K562 (cell line): Measurements from ENCODE around the gene RBP3. TPM values are rescaled to one million over a fixed set of nuclear protein-coding genes. Genes with fewer than 3 reads are reported as not detected.

Source experiments
- CBFA2T2 ChIP-seq: fragments of 450-650 bp; conservative IDR thresholded peaks from 2 replicates; pipeline ENCODE4 v1.6.1; 2017; ENCODE audit warnings: mild to moderate bottlenecking
- CBX3 ChIP-seq, 2 experiments: IDR thresholded peaks; 1 replicate in 1 of 2; 2 replicates in 1 of 2; pipeline ENCODE4 v1.6.1; 2012; ENCODE audit warnings: inconsistent platforms in 2 of 2, low read length in 2 of 2, borderline replicate concordance in 1 of 2, control low read depth in 1 of 2
- DMBX1 ChIP-seq: fragments of 250-450 bp; sonication (Bioruptor Pico); IDR thresholded peaks from 2 replicates; pipeline ENCODE4 v1.8.0; 2022; ENCODE audit warnings: inconsistent platforms, mild to moderate bottlenecking, moderate library complexity, borderline replicate concordance
- DNMT1 ChIP-seq: fragments of 450-650 bp; IDR thresholded peaks from 2 replicates; pipeline ENCODE4 v1.6.1; 2016; ENCODE audit warnings: antibody characterized with exemption, mild to moderate bottlenecking
- E2F4 ChIP-seq: sonication (generic); formaldehyde crosslinking; IDR thresholded peaks from 2 replicates; pipeline ENCODE4 v1.8.0; 2022; ENCODE audit warnings: mild to moderate bottlenecking, low read depth, missing genetic modification reagents
- ETV5 ChIP-seq: sonication (generic); formaldehyde crosslinking; IDR thresholded peaks from 2 replicates; pipeline ENCODE4 v1.4.0; 2020; ENCODE audit warnings: low read depth, mild to moderate bottlenecking, missing genetic modification reagents
- FOS ChIP-seq: IDR thresholded peaks from 3 replicates; pipeline ENCODE4 v1.6.1; 2011; ENCODE audit not compliant: insufficient read length; ENCODE audit errors: extremely low read depth
- HMGN3 ChIP-seq: IDR thresholded peaks from 2 replicates; pipeline ENCODE4 v1.6.1; 2011; ENCODE audit warnings: borderline replicate concordance, low read depth, mild to moderate bottlenecking, mixed read lengths, low read length; ENCODE audit not compliant: insufficient read length; ENCODE audit errors: extremely low read depth
- L3MBTL2 ChIP-seq: fragments of 450-650 bp; IDR thresholded peaks from 2 replicates; pipeline ENCODE4 v1.6.1; 2016; ENCODE audit warnings: mild to moderate bottlenecking, moderate library complexity
- MXI1 ChIP-seq: IDR thresholded peaks from 2 replicates; pipeline ENCODE4 v1.6.1; 2011; ENCODE audit warnings: low read depth, mild to moderate bottlenecking, improper control_type of control experiment, low read length
- MYC ChIP-seq, 2 experiments: fragments of 250-450 bp in 1 of 2; sonication (Bioruptor Pico) in 1 of 2; IDR thresholded peaks; 2 replicates each; pipeline versions ENCODE4 v1.5.1 to v1.6.1; 2012 to 2021; ENCODE audit warnings: low read depth in 2 of 2, borderline replicate concordance in 1 of 2, improper control_type of control experiment in 1 of 2, low read length in 1 of 2, mild to moderate bottlenecking in 1 of 2, moderate library complexity in 1 of 2
- NCOR1 ChIP-seq: fragments of 450-650 bp; IDR thresholded peaks from 2 replicates; pipeline ENCODE4 v1.6.1; 2016; ENCODE audit warnings: mild to moderate bottlenecking, moderate library complexity
- NFIC ChIP-seq: fragments of 450-650 bp; IDR thresholded peaks from 2 replicates; pipeline ENCODE4 v1.6.1; 2017; ENCODE audit warnings: mild to moderate bottlenecking, inconsistent platforms
- PHB ChIP-seq: fragments of 250-450 bp; sonication (Bioruptor Pico); IDR thresholded peaks from 2 replicates; pipeline ENCODE4 v1.5.0; 2021
- RB1 ChIP-seq: fragments of 450-650 bp; IDR thresholded peaks from 2 replicates; pipeline ENCODE4 v1.6.1; 2017; ENCODE audit warnings: low read depth, mild to moderate bottlenecking
- SMC3 ChIP-seq: conservative IDR thresholded peaks from 2 replicates; pipeline ENCODE4 v1.6.1; 2011; ENCODE audit warnings: low read depth, low read length, improper control_type of control experiment; ENCODE audit not compliant: insufficient read depth
- TAF15 ChIP-seq: fragments of 200-400 bp; formaldehyde crosslinking; IDR thresholded peaks from 2 replicates; pipeline ENCODE4 v1.6.1; 2017; ENCODE audit warnings: mild to moderate bottlenecking, low read depth, low read length, moderate library complexity
- U2AF2 ChIP-seq: fragments of 200-400 bp; formaldehyde crosslinking; optimal IDR thresholded peaks from 2 replicates; pipeline ENCODE3; 2017; ENCODE audit warnings: low read depth, mild to moderate bottlenecking, low read length
- UBTF ChIP-seq, 2 experiments: IDR thresholded peaks; 2 replicates each; pipeline ENCODE4 v1.6.1; 2012; ENCODE audit warnings: improper control_type of control experiment in 2 of 2, low read depth in 2 of 2, low read length in 2 of 2, borderline replicate concordance in 1 of 2
- ZBTB17 ChIP-seq: fragments of 450-650 bp; formaldehyde crosslinking; IDR thresholded peaks from 2 replicates; pipeline ENCODE4 v1.4.0; 2020; ENCODE audit warnings: mild to moderate bottlenecking
- ZNF12 ChIP-seq: sonication (generic); formaldehyde crosslinking; IDR thresholded peaks from 2 replicates; pipeline ENCODE4 v1.4.0; 2020; ENCODE audit warnings: mild to moderate bottlenecking, missing genetic modification reagents
- ZNF274 ChIP-seq: IDR thresholded peaks from 2 replicates; pipeline ENCODE4 v1.6.1; 2011; ENCODE audit warnings: low read depth, mild to moderate bottlenecking, low read length, moderate library complexity, borderline replicate concordance
- polyA plus RNA-seq, 8 experiments: library from polyadenylated mRNA; depleted of rRNA in 4 of 8; stranded (reverse) in 5 of 8; unstranded in 3 of 8; fragments of >200 nt; fragmentation: Nextera tagmentation in 2 of 8; fragmentation: Illumina TruSeq in 1 of 8; extraction: Ambion mirVana in 2 of 8; extraction: Trizol in 1 of 8; gene quantifications; 2 replicates each; pipeline versions ENCODE4 v1.2.1 to v1.2.3, GENCODE V29; 2011 to 2014; ENCODE audit warnings: inconsistent platforms in 1 of 8, missing spikeins in 1 of 8
- total RNA-seq, 7 experiments: library from RNA; depleted of rRNA in 6 of 7; stranded (reverse); fragments of >200 nt in 6 of 7; fragmentation: Illumina TruSeq in 2 of 7; extraction: Trizol in 2 of 7; gene quantifications; 2 replicates each; pipeline versions ENCODE4 v1.2.1 to v1.2.3, GENCODE V29; 2011 to 2021; ENCODE audit warnings: low replicate concordance in 1 of 7
- TF ChIP-seq, protein P1 (sequence below): conservative IDR thresholded peaks from 2 replicates; pipeline ENCODE4 v1.6.1; 2011; ENCODE audit warnings: low read depth, mild to moderate bottlenecking, low read length; ENCODE audit not compliant: control insufficient read depth

The RBP3 gene
- total and polyA plus RNA-seq, 9 of the 15 experiments (the other 6 are each of a cell fraction or from before 2014, with no cell fraction given): not detected

DNA sequence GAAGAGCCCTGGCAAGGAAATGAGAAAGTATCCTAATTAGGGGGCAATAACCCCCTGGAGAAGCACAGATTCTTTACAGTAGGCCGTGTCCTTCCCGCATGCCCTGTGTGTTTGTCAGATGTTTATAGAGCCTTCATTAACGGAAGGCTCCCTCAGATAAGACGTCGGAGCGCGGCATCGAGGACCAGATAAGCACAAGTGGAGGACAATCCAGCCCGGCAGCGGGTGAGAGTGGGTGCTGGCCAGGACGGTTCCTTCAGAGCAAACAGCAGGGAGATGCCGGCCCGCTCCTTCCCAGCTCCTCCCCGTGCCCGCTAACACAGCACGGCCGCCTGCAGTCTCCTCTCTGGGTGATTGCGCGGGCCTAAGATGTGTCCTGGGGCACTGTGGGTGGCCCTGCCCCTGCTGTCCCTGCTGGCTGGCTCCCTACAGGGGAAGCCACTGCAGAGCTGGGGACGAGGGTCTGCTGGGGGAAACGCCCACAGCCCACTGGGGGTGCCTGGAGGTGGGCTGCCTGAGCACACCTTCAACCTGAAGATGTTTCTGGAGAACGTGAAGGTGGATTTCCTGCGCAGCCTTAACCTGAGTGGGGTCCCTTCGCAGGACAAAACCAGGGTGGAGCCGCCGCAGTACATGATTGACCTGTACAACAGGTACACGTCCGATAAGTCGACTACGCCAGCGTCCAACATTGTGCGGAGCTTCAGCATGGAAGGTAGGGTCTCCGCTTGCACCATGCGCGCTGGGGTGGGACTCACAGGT lies 25.7 kb upstream of the RBP3 start, which contains the start of gene GDF2 (continued):
- TF ChIP-seq RB1: peak; percentile 15; the same call in 1 of the 2 replicates
- TF ChIP-seq DMBX1 (CRISPR knock-in tag): no peak
- TF ChIP-seq HMGN3: peak; percentile 75
- no peak for TF ChIP-seq ZNF12 (CRISPR knock-in tag)
- no peak for TF ChIP-seq TAF15
- no peak for TF ChIP-seq SMC3
- TF ChIP-seq MYC (IDR thresholded peaks at IDR 0.05; ENCODE audit: low read depth, low read length): peak; percentile 63; the same call in 1 of the 2 replicates
- no peak for TF ChIP-seq MYC (CRISPR knock-in tag; IDR thresholded peaks at IDR 0.05; ENCODE audit: borderline replicate concordance, low read depth)
- TF ChIP-seq L3MBTL2: peak; percentile 78
- TF ChIP-seq NFIC: peak; percentile 72
- TF ChIP-seq U2AF2: no peak
- no peak for TF ChIP-seq ZBTB17
- no peak for TF ChIP-seq PHB (CRISPR knock-in tag)
- no peak for TF ChIP-seq ZNF274
- peak; percentile 58 to 88; a peak in 3 of 4 replicates for TF ChIP-seq UBTF (IDR thresholded peaks at IDR 0.05; ENCODE audit: borderline replicate concordance in 1 of 2, low read depth in 2 of 2, low read length in 2 of 2)
- TF ChIP-seq CBFA2T2: peak; percentile 86
- TF ChIP-seq NCOR1: peak; percentile 81
- TF ChIP-seq, protein P1, sequence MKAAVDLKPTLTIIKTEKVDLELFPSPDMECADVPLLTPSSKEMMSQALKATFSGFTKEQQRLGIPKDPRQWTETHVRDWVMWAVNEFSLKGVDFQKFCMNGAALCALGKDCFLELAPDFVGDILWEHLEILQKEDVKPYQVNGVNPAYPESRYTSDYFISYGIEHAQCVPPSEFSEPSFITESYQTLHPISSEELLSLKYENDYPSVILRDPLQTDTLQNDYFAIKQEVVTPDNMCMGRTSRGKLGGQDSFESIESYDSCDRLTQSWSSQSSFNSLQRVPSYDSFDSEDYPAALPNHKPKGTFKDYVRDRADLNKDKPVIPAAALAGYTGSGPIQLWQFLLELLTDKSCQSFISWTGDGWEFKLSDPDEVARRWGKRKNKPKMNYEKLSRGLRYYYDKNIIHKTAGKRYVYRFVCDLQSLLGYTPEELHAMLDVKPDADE: no peak
- TF ChIP-seq ETV5 (CRISPR knock-in tag): no peak
- TF ChIP-seq FOS: no peak
- TF ChIP-seq MXI1: no peak
- no peak for TF ChIP-seq E2F4
- no peak for TF ChIP-seq DNMT1
- no peak for TF ChIP-seq CBX3 (IDR thresholded peaks at IDR 0.05; ENCODE audit: borderline replicate concordance in 1 of 2, low read length in 2 of 2)
